Central memory CD8-positive, alpha-beta T cell (primary cell): Measurements from ENCODE around the gene RHEB.
A peak's percentile ranks its signal among the peaks of the same experiment; 100 is the strongest.

Experiments
- ATAC-seq: fragments of 150-1000 bp; cut with Tn5 transposase; replicated peaks from 2 replicates; pipeline ENCODE4 v1.10.0; 2022; ENCODE audit warnings: mild to moderate bottlenecking, moderate FRiP score, moderate number of reproducible peaks; ENCODE audit not compliant: poor library complexity, severe bottlenecking; ENCODE audit errors: extremely low read depth
- DNase-seq, 2 donors: peaks; one replicate each; pipeline ENCODE4 v3.0.0; 2021; ENCODE audit warnings: low spot score in 2 of 2
- H3K27ac Mint-ChIP-seq: one replicate; pipeline ENCODE4 v1.8.0; 2022; ENCODE audit warnings: low read depth, mild to moderate bottlenecking, moderate library complexity, mixed read lengths
- H3K27me3 Mint-ChIP-seq: one replicate; pipeline ENCODE4 v1.8.0; 2022; ENCODE audit warnings: mixed read lengths
- H3K36me3 Mint-ChIP-seq: one replicate; pipeline ENCODE4 v1.8.0; 2022; ENCODE audit warnings: mild to moderate bottlenecking, moderate library complexity, mixed read lengths; ENCODE audit not compliant: insufficient read depth
- H3K4me1 Mint-ChIP-seq: one replicate; pipeline ENCODE4 v1.8.0; 2022; ENCODE audit warnings: mixed read lengths
- H3K4me3 Mint-ChIP-seq: one replicate; pipeline ENCODE4 v1.8.0; 2022; ENCODE audit warnings: mild to moderate bottlenecking, moderate library complexity, mixed read lengths
- H3K9me3 Mint-ChIP-seq: one replicate; pipeline ENCODE4 v1.8.0; 2022; ENCODE audit warnings: mixed read lengths

Gene RHEB

DNA sequence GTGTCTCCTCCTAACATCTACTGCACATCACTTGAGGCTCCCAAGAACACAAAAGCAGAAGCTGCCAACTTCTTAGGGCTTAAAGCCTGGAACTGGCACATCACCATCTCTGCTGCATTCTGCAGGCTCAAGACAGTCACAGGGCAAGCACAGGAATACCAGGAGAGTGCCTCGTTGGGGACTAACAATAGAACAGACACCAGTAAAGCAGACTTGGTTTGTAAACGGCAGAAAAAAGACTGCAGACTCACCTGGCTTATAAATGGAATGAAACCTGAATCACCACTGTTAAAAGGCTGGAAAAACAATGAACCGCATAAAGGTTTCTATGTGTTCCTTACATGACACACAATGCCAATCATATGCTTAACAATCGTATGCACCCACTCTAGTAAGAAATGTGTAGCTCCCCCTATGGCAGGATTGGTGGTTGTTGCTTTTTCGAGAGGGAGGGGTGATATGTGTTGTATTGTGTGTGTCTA, 12.8 kb downstream of the RHEB start:
- ATAC-seq (no peak), DNase-seq (no peak)
- Mint-ChIP-seq H3K27ac (no peak overlapping the region), H3K36me3 (no peaks in the 10 kb centered on the region), H3K4me3 (no peak overlapping the region), H3K27me3 (no peaks in the 10 kb centered on the region), H3K9me3 (no peaks in the 10 kb centered on the region), H3K4me1 (peaks cover 67% of the 10 kb centered on the region)

DNA sequence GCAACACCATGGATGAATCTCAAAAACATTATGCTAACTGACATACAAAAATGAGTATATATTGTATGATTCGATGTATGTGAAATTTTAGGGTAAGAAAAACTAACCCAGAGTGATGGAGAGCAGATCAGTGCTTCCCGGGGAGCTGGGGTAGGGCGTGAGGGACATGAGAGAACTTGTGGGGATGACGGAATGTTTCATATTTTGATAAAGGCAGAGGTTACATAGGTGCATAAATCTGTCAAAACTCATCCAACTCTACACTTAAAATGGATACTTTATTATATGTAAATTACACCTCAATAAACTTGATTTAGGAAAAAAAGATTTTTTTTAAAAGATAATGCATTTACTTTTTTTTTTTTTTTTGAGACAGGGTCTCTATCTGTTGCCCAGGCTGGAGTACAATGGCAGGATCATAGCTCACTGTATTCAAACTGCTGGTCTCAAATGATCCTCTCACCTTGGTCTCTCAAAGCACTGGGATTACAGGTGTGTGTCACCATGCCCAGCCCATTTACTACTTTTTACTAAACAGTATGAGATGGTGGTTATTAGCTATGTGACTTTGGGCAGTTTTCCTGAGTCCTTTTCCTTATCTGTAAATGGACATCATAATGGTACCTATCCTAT, 13.7 kb downstream of the RHEB start:
- no peaks in the 10 kb centered on the region for H3K9me3 Mint-ChIP-seq
- no peak for DNase-seq
- H3K27me3 Mint-ChIP-seq: no peaks in the 10 kb centered on the region
- H3K4me1 Mint-ChIP-seq: peaks cover 69% of the 10 kb centered on the region
- peak overlapping the region; percentile 41 for H3K27ac Mint-ChIP-seq
- H3K36me3 Mint-ChIP-seq: peaks cover 3% of the 10 kb centered on the region
- ATAC-seq: no peak
- H3K4me3 Mint-ChIP-seq: no peak overlapping the region

- Mint-ChIP-seq H3K9me3 (no peaks in the 10 kb centered on the region), H3K27me3 (no peaks in the 10 kb centered on the region), H3K36me3 (peaks cover 3% of the 10 kb centered on the region), H3K4me1 (peaks cover 69% of the 10 kb centered on the region), H3K4me3 (no peak overlapping the region), H3K27ac (peak overlapping the region; percentile 41)
- no peak for DNase-seq
- no peak for ATAC-seq
Measured at GRCh38 chr7:151505433-151505832, 14.3 kb downstream of the RHEB start.

DNA sequence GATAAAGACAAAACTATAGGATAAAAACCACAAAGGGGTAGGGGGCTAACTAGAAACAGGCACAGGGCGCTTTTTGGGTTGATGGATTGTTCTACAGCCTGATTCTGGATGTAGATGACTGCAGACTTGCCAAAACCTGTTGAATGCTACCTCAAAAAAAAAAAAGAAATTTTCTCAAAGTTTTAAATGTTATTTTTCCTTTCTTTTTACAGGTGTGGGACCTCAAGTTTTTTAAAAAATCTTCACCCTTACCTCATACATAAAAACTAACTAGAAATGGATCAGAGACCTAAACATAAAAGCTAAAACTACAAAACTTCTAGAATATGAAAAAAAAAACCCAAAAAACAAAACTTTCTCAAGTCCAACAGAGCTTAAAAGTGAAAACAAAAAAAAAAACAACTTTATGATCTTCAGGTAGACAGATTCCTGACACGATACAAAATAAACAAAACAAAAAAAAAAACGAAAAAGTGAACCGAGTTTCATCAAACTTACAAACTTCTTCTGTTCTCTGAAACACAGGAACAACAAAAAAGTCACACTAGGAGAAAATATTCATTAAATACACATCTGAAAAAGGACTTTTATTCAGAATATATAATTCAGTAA, 14.9 kb downstream of the RHEB start:
- Mint-ChIP-seq H3K36me3 (peaks cover 3% of the 10 kb centered on the region), H3K27me3 (no peaks in the 10 kb centered on the region), H3K9me3 (no peaks in the 10 kb centered on the region), H3K27ac (no peak overlapping the region), H3K4me3 (no peak overlapping the region), H3K4me1 (peaks cover 69% of the 10 kb centered on the region)
- DNase-seq: no peak
- no peak for ATAC-seq

DNA sequence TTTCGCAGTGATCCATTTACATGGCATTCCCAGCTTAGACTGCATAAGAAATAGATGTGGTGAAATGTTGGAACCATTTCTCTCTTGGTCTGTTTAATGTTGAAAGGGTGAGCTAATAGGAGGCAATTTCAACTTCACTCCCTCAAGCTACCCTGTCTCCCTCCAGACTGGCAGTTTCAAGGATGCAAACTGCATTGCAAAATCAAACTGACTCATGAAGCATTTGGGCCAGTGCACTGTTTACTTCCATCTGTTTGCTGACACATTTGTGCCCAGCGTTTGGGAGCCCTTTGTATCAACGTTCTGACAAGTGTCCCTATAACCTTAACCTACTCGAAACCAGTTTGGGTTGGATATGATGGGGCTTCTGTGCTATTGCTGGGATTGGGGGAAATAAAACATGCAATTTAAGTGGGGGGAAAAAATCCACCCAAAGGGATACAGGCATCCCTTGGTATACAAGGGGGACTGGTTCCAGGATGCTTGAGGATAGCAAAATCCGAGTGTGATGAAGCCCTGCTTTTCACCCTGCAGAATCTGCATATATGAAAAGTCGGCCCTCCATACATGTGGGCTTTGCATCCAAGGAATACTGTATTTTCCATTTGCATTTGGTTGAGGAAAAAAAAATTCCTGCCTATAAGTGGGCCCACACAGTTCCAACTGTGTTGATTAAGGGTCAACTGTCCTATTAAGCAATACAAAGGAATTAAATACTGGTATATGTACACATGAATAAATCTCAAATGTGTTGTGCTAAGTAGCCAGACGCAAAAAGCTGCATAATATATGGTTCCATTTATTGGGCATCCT, 15.6 kb downstream of the RHEB start:
- Mint-ChIP-seq H3K4me3 (no peak overlapping the region), H3K9me3 (no peaks in the 10 kb centered on the region), H3K4me1 (peaks cover 69% of the 10 kb centered on the region), H3K27me3 (no peaks in the 10 kb centered on the region), H3K27ac (no peak overlapping the region), H3K36me3 (peaks cover 3% of the 10 kb centered on the region)
- ATAC-seq: no peak
- no peak for DNase-seq

- no peak overlapping the region for H3K4me3 Mint-ChIP-seq
- no peak overlapping the region for H3K27ac Mint-ChIP-seq
- H3K9me3 Mint-ChIP-seq: no peaks in the 10 kb centered on the region
- no peaks in the 10 kb centered on the region for H3K27me3 Mint-ChIP-seq
- peaks cover 6% of the 10 kb centered on the region for H3K36me3 Mint-ChIP-seq
- H3K4me1 Mint-ChIP-seq: peaks cover 77% of the 10 kb centered on the region
- no peak for DNase-seq
- ATAC-seq: no peak
Measured at GRCh38 chr7:151501676-151502075, 18.0 kb downstream of the RHEB start.

DNA sequence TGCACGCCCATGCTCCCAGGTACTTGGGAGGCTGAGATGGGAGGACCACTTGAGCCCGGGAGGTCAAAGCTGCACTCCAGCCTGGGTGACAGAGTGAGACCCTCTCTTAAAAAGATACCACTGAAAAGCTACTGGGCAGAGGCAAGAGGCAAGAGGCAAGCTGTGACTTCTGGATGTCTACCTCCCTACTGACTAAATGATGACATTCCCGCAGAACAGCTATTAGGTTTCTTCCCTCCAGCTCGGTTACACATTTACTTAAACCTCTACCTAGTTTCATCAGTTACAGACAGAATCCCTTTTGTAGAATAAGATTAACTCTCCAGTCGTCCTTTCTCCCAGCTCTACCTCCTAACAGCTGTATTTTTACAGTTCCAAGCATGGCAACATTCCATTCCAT, 21.2 kb downstream of the RHEB start:
- no peak for ATAC-seq

GRCh38 chr7:151497306-151497871, 22.3 kb downstream of the RHEB start:
- H3K27ac Mint-ChIP-seq: peak overlapping the region; percentile 73
- H3K36me3 Mint-ChIP-seq: peaks cover 8% of the 10 kb centered on the region
- peaks cover 83% of the 10 kb centered on the region for H3K4me1 Mint-ChIP-seq
- no peaks in the 10 kb centered on the region for H3K27me3 Mint-ChIP-seq
- H3K9me3 Mint-ChIP-seq: no peaks in the 10 kb centered on the region
- no peak overlapping the region for H3K4me3 Mint-ChIP-seq
- DNase-seq: no peak
- ATAC-seq: no peak

More for the DNA sequence above, 21.2 kb downstream of the RHEB start:
- Mint-ChIP-seq H3K27ac (peak overlapping the region; percentile 16), H3K36me3 (peaks cover 8% of the 10 kb centered on the region), H3K27me3 (no peaks in the 10 kb centered on the region), H3K4me1 (peaks cover 87% of the 10 kb centered on the region), H3K4me3 (no peak overlapping the region), H3K9me3 (no peaks in the 10 kb centered on the region)
- no peak for DNase-seq

DNA sequence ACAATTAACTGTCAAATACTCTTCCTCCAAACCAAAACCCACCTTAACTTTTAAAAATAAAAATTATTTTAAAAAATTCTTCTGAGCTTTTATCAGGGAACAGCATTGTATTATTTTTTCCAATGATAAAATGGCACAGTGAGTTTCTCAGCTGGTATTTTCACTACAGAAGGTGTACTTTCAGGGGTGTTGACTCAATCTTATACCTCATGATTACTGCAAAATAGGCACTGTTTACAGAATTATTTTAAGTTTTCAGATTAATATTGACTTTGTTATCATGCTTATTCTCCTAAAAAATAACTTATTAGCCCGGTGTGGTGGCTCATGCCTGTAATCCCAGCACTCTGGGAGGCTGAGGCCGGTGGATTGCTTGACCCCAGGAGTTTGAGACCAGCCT, 24.3 kb downstream of the RHEB start:
- H3K4me3 Mint-ChIP-seq: no peak overlapping the region
- no peaks in the 10 kb centered on the region for H3K27me3 Mint-ChIP-seq
- H3K9me3 Mint-ChIP-seq: no peaks in the 10 kb centered on the region
- DNase-seq: no peak
- ATAC-seq: no peak
- H3K27ac Mint-ChIP-seq: no peak overlapping the region
- H3K36me3 Mint-ChIP-seq: peaks cover 8% of the 10 kb centered on the region
- peaks cover 71% of the 10 kb centered on the region for H3K4me1 Mint-ChIP-seq

GRCh38 chr7:151494298-151495284, 25.1 kb downstream of the RHEB start:
- H3K4me3 Mint-ChIP-seq: no peak overlapping the region

DNA sequence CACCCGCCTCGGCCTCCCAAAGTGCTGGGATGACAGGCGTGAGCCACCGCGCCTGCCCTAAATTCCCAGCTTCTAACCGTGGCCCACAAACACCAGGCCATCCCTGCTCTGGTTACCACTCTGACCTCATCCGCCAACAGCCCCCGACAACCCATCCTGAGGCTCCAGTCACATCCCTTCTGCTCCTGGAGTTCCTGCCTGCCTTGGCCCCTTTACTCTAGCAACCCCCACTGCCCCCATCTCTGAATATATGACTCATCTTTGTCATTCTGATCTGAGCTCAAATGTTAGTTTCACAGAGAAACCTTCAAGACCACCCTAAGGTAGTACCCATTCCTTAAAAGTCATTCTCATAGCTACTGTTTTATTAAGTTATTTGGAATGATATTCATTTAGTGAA, 26.6 kb downstream of the RHEB start:
- H3K27me3 Mint-ChIP-seq: no peaks in the 10 kb centered on the region
- ATAC-seq (no peak), DNase-seq (no peak)
- peaks cover 63% of the 10 kb centered on the region for H3K4me1 Mint-ChIP-seq
- H3K36me3 Mint-ChIP-seq: peaks cover 13% of the 10 kb centered on the region
- H3K9me3 Mint-ChIP-seq: no peaks in the 10 kb centered on the region
- no peak overlapping the region for H3K4me3 Mint-ChIP-seq
- H3K27ac Mint-ChIP-seq: peak overlapping the region; percentile 58

More at GRCh38 chr7:151494298-151495284, 25.1 kb downstream of the RHEB start:
- DNase-seq (no peak), ATAC-seq (no peak)
- Mint-ChIP-seq H3K36me3 (peaks cover 12% of the 10 kb centered on the region), H3K27ac (peak overlapping the region; percentile 81), H3K4me1 (peaks cover 67% of the 10 kb centered on the region), H3K27me3 (no peaks in the 10 kb centered on the region), H3K9me3 (no peaks in the 10 kb centered on the region)

DNA sequence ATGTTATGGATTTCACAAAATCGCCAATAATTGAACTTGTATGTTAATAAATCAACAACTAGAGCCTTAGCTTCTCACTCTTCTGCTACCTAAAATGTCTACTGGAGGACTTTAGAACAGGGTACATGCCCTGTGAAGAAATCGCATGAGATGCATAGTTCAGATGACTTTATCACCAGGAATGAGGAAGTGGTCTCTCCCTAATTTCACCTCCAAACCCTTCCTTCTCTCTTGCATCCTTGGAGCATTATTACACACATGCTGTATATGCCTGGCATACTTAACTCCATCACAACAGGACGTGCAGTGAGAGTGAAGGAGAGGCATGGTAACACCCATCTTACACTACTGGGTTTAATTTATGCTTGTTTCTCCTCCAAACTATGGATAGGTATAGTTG, 27.8 kb downstream of the RHEB start:
- Mint-ChIP-seq H3K27ac (no peak overlapping the region), H3K27me3 (no peaks in the 10 kb centered on the region), H3K9me3 (no peaks in the 10 kb centered on the region), H3K36me3 (peaks cover 12% of the 10 kb centered on the region), H3K4me1 (peaks cover 53% of the 10 kb centered on the region), H3K4me3 (no peak overlapping the region)
- DNase-seq (no peak), ATAC-seq (no peak)
